H9 (cell line): ENCODE results near the gene LIF. TPM values are rescaled to one million over a fixed set of nuclear protein-coding genes. Genes with fewer than 3 reads are reported as not detected.

Source experiments
- DNase-seq: peaks from one replicate; pipeline ENCODE4 v3.0.0-alpha.2; 2017
- H2AFZ ChIP-seq: one replicate; pipeline ENCODE4 v1.6.1; 2013; ENCODE audit warnings: mild to moderate bottlenecking, low read length, control low read depth, moderate library complexity
- H2AK5ac ChIP-seq: 2 replicates; pipeline ENCODE4 v1.6.1; 2013; ENCODE audit warnings: low read length, control low read depth, mixed read lengths; ENCODE audit not compliant: insufficient read length
- H2BK120ac ChIP-seq: one replicate; pipeline ENCODE4 v1.6.1; 2013; ENCODE audit warnings: low read depth, mild to moderate bottlenecking, low read length, control low read depth, inconsistent platforms; ENCODE audit not compliant: poor library complexity, severe bottlenecking
- H2BK12ac ChIP-seq: 2 replicates; pipeline ENCODE4 v1.6.1; 2013; ENCODE audit warnings: low read length, control low read depth, mixed read lengths, low read depth; ENCODE audit not compliant: insufficient read length
- H2BK15ac ChIP-seq: 2 replicates; pipeline ENCODE4 v1.6.1; 2013; ENCODE audit warnings: low read depth, low read length, control low read depth
- H2BK20ac ChIP-seq: one replicate; pipeline ENCODE4 v1.6.1; 2013; ENCODE audit warnings: low read depth, mild to moderate bottlenecking, low read length, control low read depth, inconsistent platforms; ENCODE audit not compliant: poor library complexity, severe bottlenecking
- H2BK5ac ChIP-seq: 2 replicates; pipeline ENCODE4 v1.6.1; 2013; ENCODE audit warnings: low read length, control low read depth, mixed read lengths; ENCODE audit not compliant: insufficient read length
- H3K14ac ChIP-seq: 2 replicates; pipeline ENCODE4 v1.6.1; 2013; ENCODE audit warnings: low read length, control low read depth; ENCODE audit not compliant: insufficient read depth
- H3K18ac ChIP-seq: 2 replicates; pipeline ENCODE4 v1.6.1; 2013; ENCODE audit warnings: low read depth, mild to moderate bottlenecking, mixed read lengths, low read length, control low read depth; ENCODE audit not compliant: insufficient read length
- H3K23ac ChIP-seq: 2 replicates; pipeline ENCODE4 v1.6.1; 2013; ENCODE audit warnings: low read length, control low read depth, mixed read lengths, low read depth; ENCODE audit not compliant: insufficient read length
- H3K23me2 ChIP-seq: 2 replicates; pipeline ENCODE4 v1.6.1; 2013; ENCODE audit warnings: low read depth, mild to moderate bottlenecking, mixed read lengths, low read length, control low read depth; ENCODE audit not compliant: insufficient read length, poor library complexity, severe bottlenecking
- H3K27ac ChIP-seq: 2 replicates; pipeline ENCODE4 v1.5.1; 2013; ENCODE audit warnings: low read length, control low read depth, mixed read lengths, low read depth; ENCODE audit not compliant: insufficient read length
- H3K27me3 ChIP-seq: 2 replicates; pipeline ENCODE4 v1.6.1; 2013; ENCODE audit warnings: low read length, control low read depth, inconsistent platforms; ENCODE audit not compliant: insufficient read depth
- H3K4ac ChIP-seq: 2 replicates; pipeline ENCODE4 v1.6.1; 2013; ENCODE audit warnings: low read depth, mild to moderate bottlenecking, control low read depth, inconsistent platforms, low read length, moderate library complexity
- H3K4me1 ChIP-seq: 2 replicates; pipeline ENCODE4 v1.6.1; 2013; ENCODE audit warnings: low read length, control low read depth, inconsistent platforms; ENCODE audit not compliant: insufficient read depth
- H3K4me2 ChIP-seq: 2 replicates; pipeline ENCODE4 v1.6.1; 2013; ENCODE audit warnings: low read length, control low read depth, mixed read lengths; ENCODE audit not compliant: insufficient read length, insufficient read depth
- H3K56ac ChIP-seq: 2 replicates; pipeline ENCODE4 v1.6.1; 2013; ENCODE audit warnings: low read depth, mild to moderate bottlenecking, mixed read lengths, low read length, control low read depth; ENCODE audit not compliant: insufficient read length
- H3K79me1 ChIP-seq: 2 replicates; pipeline ENCODE4 v1.6.1; 2013; ENCODE audit warnings: low read depth, mild to moderate bottlenecking, moderate library complexity, low read length, control low read depth, inconsistent platforms; ENCODE audit not compliant: insufficient read depth, poor library complexity, severe bottlenecking
- H3K79me2 ChIP-seq: 2 replicates; pipeline ENCODE4 v1.6.1; 2013; ENCODE audit warnings: low read length, control low read depth, inconsistent platforms; ENCODE audit not compliant: insufficient read depth
- H3K9ac ChIP-seq: 2 replicates; pipeline ENCODE4 v1.6.1; 2013; ENCODE audit warnings: low read length, control low read depth, mixed read lengths; ENCODE audit not compliant: insufficient read length; ENCODE audit errors: extremely low read depth
- H3K9me3 ChIP-seq: one replicate; pipeline ENCODE4 v1.6.1; 2013; ENCODE audit warnings: low read depth, low read length, inconsistent platforms; ENCODE audit not compliant: control insufficient read depth
- H3T11ph ChIP-seq: one replicate; pipeline ENCODE4 v1.6.1; 2013; ENCODE audit warnings: mild to moderate bottlenecking, low read length, control low read depth, inconsistent platforms
- H4K20me1 ChIP-seq: one replicate; pipeline ENCODE4 v1.6.1; 2013; ENCODE audit not compliant: control insufficient read depth, insufficient read length, insufficient read depth
- H4K5ac ChIP-seq: 2 replicates; pipeline ENCODE4 v1.6.1; 2013; ENCODE audit warnings: low read depth, mild to moderate bottlenecking, mixed read lengths, low read length, control low read depth; ENCODE audit not compliant: insufficient read length
- H4K8ac ChIP-seq: replicated peaks from 2 replicates; pipeline ENCODE4 v1.6.1; 2013; ENCODE audit warnings: low read length, control low read depth, mixed read lengths, low read depth; ENCODE audit not compliant: insufficient read length
- H4K91ac ChIP-seq: 2 replicates; pipeline ENCODE4 v1.6.1; 2013; ENCODE audit warnings: low read depth, mild to moderate bottlenecking, moderate library complexity, mixed read lengths, low read length, control low read depth; ENCODE audit not compliant: insufficient read length
- H3K27ac Mint-ChIP-seq, 3 experiments: 2 replicates in 2 of 3; 3 replicates in 1 of 3; pipeline ENCODE4 v1.8.0; 2020 to 2021; ENCODE audit warnings: mixed read lengths in 3 of 3, mild to moderate bottlenecking in 1 of 3, moderate library complexity in 1 of 3
- H3K27me3 Mint-ChIP-seq: 2 replicates; pipeline ENCODE4 v1.8.0; 2021; ENCODE audit warnings: low read depth, mild to moderate bottlenecking, moderate library complexity, mixed read lengths
- H3K36me3 Mint-ChIP-seq, 3 experiments: 2 replicates in 2 of 3; 3 replicates in 1 of 3; pipeline ENCODE4 v1.8.0; 2020 to 2021; ENCODE audit warnings: low read depth in 3 of 3, mixed read lengths in 3 of 3; ENCODE audit not compliant: insufficient read depth in 1 of 3
- H3K4me1 Mint-ChIP-seq, 2 experiments: 2 replicates each; pipeline ENCODE4 v1.8.0; 2020; ENCODE audit warnings: mixed read lengths in 2 of 2
- H3K4me3 Mint-ChIP-seq, 2 experiments: 2 replicates in 1 of 2; 3 replicates in 1 of 2; pipeline ENCODE4 v1.8.0; 2020 to 2021; ENCODE audit warnings: mild to moderate bottlenecking in 2 of 2, mixed read lengths in 2 of 2, moderate library complexity in 1 of 2
- H3K9me3 Mint-ChIP-seq, 2 experiments: 2 replicates in 1 of 2; 3 replicates in 1 of 2; pipeline ENCODE4 v1.8.0; 2020; ENCODE audit warnings: mild to moderate bottlenecking in 2 of 2, mixed read lengths in 2 of 2, moderate library complexity in 1 of 2
- WGBS: extraction: QIAGEN DNeasy Blood & Tissue Kit; methylation state at CpG from one replicate; pipeline ENCODE4 v1.1.7; 2013; ENCODE audit warnings: missing lambda C conversion rate, low lambda C conversion rate, mixed read lengths; ENCODE audit not compliant: insufficient read length; ENCODE audit errors: extremely low coverage; 5-methylcytosine and 5-hydroxymethylcytosine counted together
- total RNA-seq: library from RNA; stranded (reverse); gene quantifications from 2 replicates; pipeline ENCODE4 v1.2.1, GENCODE V29; 2021
- TF ChIP-seq, protein P1 (sequence below): fragments of 200-600 bp; sonication (generic); conservative IDR thresholded peaks from 3 replicates; pipeline ENCODE4 v1.8.0; 2021; ENCODE audit warnings: antibody characterized with exemption, mild to moderate bottlenecking

LIF gene
- total RNA-seq, 1 experiment from 2014 or later, result 6.1 TPM

DNA sequence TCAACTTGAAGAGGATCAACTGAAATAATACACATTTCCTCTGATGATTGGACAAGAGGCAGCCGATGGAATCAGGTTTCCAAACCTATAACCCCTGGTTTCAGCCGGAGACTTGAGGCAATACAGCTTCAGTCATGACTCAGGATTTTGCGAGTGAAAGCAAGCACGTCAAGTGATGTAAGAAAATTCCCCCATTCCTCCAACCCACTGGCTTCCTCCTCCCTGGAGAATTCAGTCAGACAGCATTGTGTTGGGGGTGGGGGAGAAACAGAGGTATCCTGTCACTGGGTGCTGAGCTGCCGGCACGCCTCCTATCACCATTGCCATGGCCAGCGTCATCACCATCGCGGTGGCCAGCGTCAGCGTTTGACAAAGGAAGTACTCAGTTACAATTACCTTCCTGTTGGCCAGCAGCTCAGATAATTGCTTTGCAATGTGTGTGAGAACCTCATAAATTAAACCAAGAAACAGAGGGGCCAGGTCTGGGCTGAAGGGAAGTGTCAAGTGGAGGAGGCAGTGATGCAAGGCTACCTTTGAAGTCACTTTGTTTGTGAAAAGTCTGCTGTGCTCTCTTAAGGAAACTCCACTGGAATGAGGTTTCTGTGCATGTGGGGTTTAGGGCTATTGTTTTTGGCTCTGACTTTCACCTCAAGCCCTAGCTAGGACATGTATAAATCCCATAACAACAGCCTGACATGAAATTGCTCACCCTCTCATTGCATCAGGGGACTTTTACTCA, 50.2 kb downstream of the LIF start:
- Histone ChIP-seq H2AK5ac (no peak overlapping the region), H3K23ac (no peak overlapping the region), H3K79me1 (no peaks in the 10 kb centered on the region), H2BK15ac (no peak overlapping the region), H4K5ac (peak overlapping the region; percentile 15), H2BK5ac (no peak overlapping the region), H2BK12ac (peak overlapping the region; percentile 53), H3K9ac (peak overlapping the region; percentile 9), H3K14ac (peak overlapping the region; percentile 18; the same call in 1 of the 2 replicates), H3K4me1 (peaks cover 2% of the 10 kb centered on the region), H3K18ac (peak overlapping the region; percentile 71), H3K56ac (peak overlapping the region; percentile 63), H3K9me3 (no peaks in the 10 kb centered on the region), H3T11ph (no peak overlapping the region), H2BK20ac (no peak overlapping the region), H3K27me3 (no peaks in the 10 kb centered on the region), H2AFZ (no peak overlapping the region), H3K23me2 (peaks cover 3% of the 10 kb centered on the region), H2BK120ac (peak overlapping the region; percentile 74), H3K4me2 (peak overlapping the region; percentile 20), H4K20me1 (no peaks in the 10 kb centered on the region), H3K79me2 (no peaks in the 10 kb centered on the region), H4K91ac (no peak overlapping the region), H3K4ac (no peak overlapping the region; the same call in 1 of the 2 replicates), H4K8ac (no peak overlapping the region), H3K27ac (peak overlapping the region; percentile 88)
- Mint-ChIP-seq H3K36me3 (no peaks in the 10 kb centered on the region), H3K9me3 (no peaks in the 10 kb centered on the region), H3K27me3 (no peaks in the 10 kb centered on the region), H3K4me3 (peak overlapping the region in 1 of 2 experiments; percentile 30; a peak in 2 of 5 replicates), H3K4me1 (peaks cover 29 to 35% of the 10 kb centered on the region in 2 experiments), H3K27ac (peak overlapping the region; percentile 85 to 96 (median 93); a peak in 5 of 7 replicates)
- DNase-seq, result peak; percentile 87
- WGBS, result no CpG with 5 or more reads among the region's 11 CpGs
- TF ChIP-seq, protein P1, sequence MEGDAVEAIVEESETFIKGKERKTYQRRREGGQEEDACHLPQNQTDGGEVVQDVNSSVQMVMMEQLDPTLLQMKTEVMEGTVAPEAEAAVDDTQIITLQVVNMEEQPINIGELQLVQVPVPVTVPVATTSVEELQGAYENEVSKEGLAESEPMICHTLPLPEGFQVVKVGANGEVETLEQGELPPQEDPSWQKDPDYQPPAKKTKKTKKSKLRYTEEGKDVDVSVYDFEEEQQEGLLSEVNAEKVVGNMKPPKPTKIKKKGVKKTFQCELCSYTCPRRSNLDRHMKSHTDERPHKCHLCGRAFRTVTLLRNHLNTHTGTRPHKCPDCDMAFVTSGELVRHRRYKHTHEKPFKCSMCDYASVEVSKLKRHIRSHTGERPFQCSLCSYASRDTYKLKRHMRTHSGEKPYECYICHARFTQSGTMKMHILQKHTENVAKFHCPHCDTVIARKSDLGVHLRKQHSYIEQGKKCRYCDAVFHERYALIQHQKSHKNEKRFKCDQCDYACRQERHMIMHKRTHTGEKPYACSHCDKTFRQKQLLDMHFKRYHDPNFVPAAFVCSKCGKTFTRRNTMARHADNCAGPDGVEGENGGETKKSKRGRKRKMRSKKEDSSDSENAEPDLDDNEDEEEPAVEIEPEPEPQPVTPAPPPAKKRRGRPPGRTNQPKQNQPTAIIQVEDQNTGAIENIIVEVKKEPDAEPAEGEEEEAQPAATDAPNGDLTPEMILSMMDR, result no peak
